WTC11 (cell line): ENCODE results near the gene RPS24.

Source experiments
- ATF6 ChIP-seq: sonication (generic); formaldehyde crosslinking; IDR thresholded peaks from 2 replicates; pipeline ENCODE4 v1.8.1; 2023; ENCODE audit warnings: mild to moderate bottlenecking, missing genetic modification reagents
- CDX4 ChIP-seq: fragments of 250-450 bp; sonication (Bioruptor Pico); IDR thresholded peaks from 2 replicates; pipeline ENCODE4 v1.9.0; 2021; ENCODE audit warnings: moderate library complexity, mild to moderate bottlenecking, inconsistent platforms, borderline replicate concordance
- CTCF ChIP-seq: fragments of 200-600 bp; IDR thresholded peaks from 2 replicates; pipeline ENCODE4 v1.8.0; 2022; ENCODE audit warnings: antibody characterized with exemption
- FOXK1 ChIP-seq: sonication (generic); formaldehyde crosslinking; IDR thresholded peaks from 2 replicates; pipeline ENCODE4 v1.8.0; 2022; ENCODE audit warnings: mild to moderate bottlenecking, moderate library complexity, missing genetic modification reagents
- JUN ChIP-seq: sonication (generic); formaldehyde crosslinking; IDR thresholded peaks from 2 replicates; pipeline ENCODE4 v1.8.0; 2023; ENCODE audit warnings: mild to moderate bottlenecking, missing genetic modification reagents
- KAT7 ChIP-seq: sonication (generic); formaldehyde crosslinking; IDR thresholded peaks from 2 replicates; pipeline ENCODE4 v1.8.1; 2023; ENCODE audit warnings: missing genetic modification reagents, mild to moderate bottlenecking, borderline replicate concordance
- NR1H2 ChIP-seq: sonication (generic); formaldehyde crosslinking; IDR thresholded peaks from 2 replicates; pipeline ENCODE4 v1.9.0; 2021; ENCODE audit warnings: mild to moderate bottlenecking, moderate library complexity, missing genetic modification reagents
- PRRX2 ChIP-seq: fragments of 250-450 bp; sonication (Bioruptor Pico); IDR thresholded peaks from 2 replicates; pipeline ENCODE4 v1.8.0; 2021; ENCODE audit warnings: mild to moderate bottlenecking
- ZNF121 ChIP-seq: sonication (generic); formaldehyde crosslinking; IDR thresholded peaks from 2 replicates; pipeline ENCODE4 v1.8.0; 2023; ENCODE audit warnings: missing genetic modification reagents
- ZNF416 ChIP-seq: fragments of 250-450 bp; sonication (Bioruptor Pico); IDR thresholded peaks from 2 replicates; pipeline ENCODE4 v1.9.0; 2021; ENCODE audit warnings: mild to moderate bottlenecking, inconsistent platforms
- TF ChIP-seq, protein P1 (sequence below): sonication (generic); formaldehyde crosslinking; IDR thresholded peaks from 2 replicates; pipeline ENCODE4 v1.8.1; 2023; ENCODE audit warnings: mild to moderate bottlenecking, moderate library complexity, missing genetic modification reagents
- TF ChIP-seq, protein P2 (sequence below): sonication (generic); formaldehyde crosslinking; conservative IDR thresholded peaks from 2 replicates; pipeline ENCODE4 v1.8.1; 2022; ENCODE audit warnings: mild to moderate bottlenecking, missing genetic modification reagents
- TF ChIP-seq, protein P3 (sequence below): fragments of 250-450 bp; sonication (Bioruptor Pico); IDR thresholded peaks from 2 replicates; pipeline ENCODE4 v2.1.2; 2022; ENCODE audit warnings: mild to moderate bottlenecking, moderate library complexity
- TF ChIP-seq, protein P4 (sequence below): sonication (generic); formaldehyde crosslinking; IDR thresholded peaks from 2 replicates; pipeline ENCODE4 v1.8.1; 2022; ENCODE audit warnings: low read depth, mild to moderate bottlenecking, moderate library complexity, missing genetic modification reagents, borderline replicate concordance

GRCh38 chr10:78029269-78030226 lies 4.1 kb upstream of the RPS24 start, which contains the start of gene POLR3A:
- no peak for TF ChIP-seq CTCF
- no peak for TF ChIP-seq NR1H2 (CRISPR knock-in tag)
- TF ChIP-seq, protein P1, sequence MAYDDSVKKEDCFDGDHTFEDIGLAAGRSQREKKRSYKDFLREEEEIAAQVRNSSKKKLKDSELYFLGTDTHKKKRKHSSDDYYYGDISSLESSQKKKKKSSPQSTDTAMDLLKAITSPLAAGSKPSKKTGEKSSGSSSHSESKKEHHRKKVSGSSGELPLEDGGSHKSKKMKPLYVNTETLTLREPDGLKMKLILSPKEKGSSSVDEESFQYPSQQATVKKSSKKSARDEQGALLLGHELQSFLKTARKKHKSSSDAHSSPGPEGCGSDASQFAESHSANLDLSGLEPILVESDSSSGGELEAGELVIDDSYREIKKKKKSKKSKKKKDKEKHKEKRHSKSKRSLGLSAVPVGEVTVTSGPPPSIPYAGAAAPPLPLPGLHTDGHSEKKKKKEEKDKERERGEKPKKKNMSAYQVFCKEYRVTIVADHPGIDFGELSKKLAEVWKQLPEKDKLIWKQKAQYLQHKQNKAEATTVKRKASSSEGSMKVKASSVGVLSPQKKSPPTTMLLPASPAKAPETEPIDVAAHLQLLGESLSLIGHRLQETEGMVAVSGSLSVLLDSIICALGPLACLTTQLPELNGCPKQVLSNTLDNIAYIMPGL (CRISPR knock-in tag) = peak; percentile 34; the same call in 1 of the 2 replicates
- no peak for TF ChIP-seq PRRX2 (CRISPR knock-in tag)
- no peak for TF ChIP-seq ATF6 (CRISPR knock-in tag)
- TF ChIP-seq, protein P2, sequence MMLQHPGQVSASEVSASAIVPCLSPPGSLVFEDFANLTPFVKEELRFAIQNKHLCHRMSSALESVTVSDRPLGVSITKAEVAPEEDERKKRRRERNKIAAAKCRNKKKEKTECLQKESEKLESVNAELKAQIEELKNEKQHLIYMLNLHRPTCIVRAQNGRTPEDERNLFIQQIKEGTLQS = no peak
- TF ChIP-seq CDX4 (CRISPR knock-in tag) = no peak
- TF ChIP-seq, protein P3, sequence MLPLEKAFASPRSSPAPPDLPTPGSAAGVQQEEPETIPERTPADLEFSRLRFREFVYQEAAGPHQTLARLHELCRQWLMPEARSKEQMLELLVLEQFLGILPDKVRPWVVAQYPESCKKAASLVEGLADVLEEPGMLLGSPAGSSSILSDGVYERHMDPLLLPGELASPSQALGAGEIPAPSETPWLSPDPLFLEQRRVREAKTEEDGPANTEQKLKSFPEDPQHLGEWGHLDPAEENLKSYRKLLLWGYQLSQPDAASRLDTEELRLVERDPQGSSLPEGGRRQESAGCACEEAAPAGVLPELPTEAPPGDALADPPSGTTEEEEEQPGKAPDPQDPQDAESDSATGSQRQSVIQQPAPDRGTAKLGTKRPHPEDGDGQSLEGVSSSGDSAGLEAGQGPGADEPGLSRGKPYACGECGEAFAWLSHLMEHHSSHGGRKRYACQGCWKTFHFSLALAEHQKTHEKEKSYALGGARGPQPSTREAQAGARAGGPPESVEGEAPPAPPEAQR = no peak
- TF ChIP-seq ZNF121 (CRISPR knock-in tag) = no peak
- TF ChIP-seq KAT7 (CRISPR knock-in tag) = no peak
- no peak for TF ChIP-seq JUN (CRISPR knock-in tag)
- 0 out of 2 replicates have a peak, but pooled peaks have one; percentile 38 for TF ChIP-seq FOXK1 (CRISPR knock-in tag)
- TF ChIP-seq ZNF416 (CRISPR knock-in tag) = no peak
- TF ChIP-seq, protein P4, sequence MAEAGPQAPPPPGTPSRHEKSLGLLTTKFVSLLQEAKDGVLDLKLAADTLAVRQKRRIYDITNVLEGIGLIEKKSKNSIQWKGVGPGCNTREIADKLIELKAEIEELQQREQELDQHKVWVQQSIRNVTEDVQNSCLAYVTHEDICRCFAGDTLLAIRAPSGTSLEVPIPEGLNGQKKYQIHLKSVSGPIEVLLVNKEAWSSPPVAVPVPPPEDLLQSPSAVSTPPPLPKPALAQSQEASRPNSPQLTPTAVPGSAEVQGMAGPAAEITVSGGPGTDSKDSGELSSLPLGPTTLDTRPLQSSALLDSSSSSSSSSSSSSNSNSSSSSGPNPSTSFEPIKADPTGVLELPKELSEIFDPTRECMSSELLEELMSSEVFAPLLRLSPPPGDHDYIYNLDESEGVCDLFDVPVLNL = no peak
